Endodermal cell (in vitro differentiated cells): Measurements from ENCODE around the gene SLC44A4. TPM values are rescaled to one million over a fixed set of nuclear protein-coding genes. Genes with fewer than 3 reads are reported as not detected.

Experiments used
- DNase-seq: peaks from one replicate; pipeline ENCODE4 v3.0.0-alpha.2; 2017
- H3K27ac ChIP-seq: 2 replicates; pipeline ENCODE4 v1.5.1; 2013; ENCODE audit warnings: mild to moderate bottlenecking, low read depth, low read length, moderate library complexity
- H3K27me3 ChIP-seq: 2 replicates; pipeline ENCODE4 v1.6.1; 2013; ENCODE audit warnings: mild to moderate bottlenecking, low read length, moderate library complexity; ENCODE audit not compliant: insufficient read depth, control insufficient read depth, poor library complexity, severe bottlenecking
- H3K36me3 ChIP-seq: 2 replicates; pipeline ENCODE4 v1.7.0; 2013; ENCODE audit warnings: mild to moderate bottlenecking, low read length, moderate library complexity; ENCODE audit not compliant: control insufficient read depth, insufficient read depth
- H3K4me1 ChIP-seq: one replicate; pipeline ENCODE4 v1.7.0; 2013; ENCODE audit warnings: low read length; ENCODE audit not compliant: control insufficient read depth, insufficient read depth
- H3K4me3 ChIP-seq: 2 replicates; pipeline ENCODE4 v1.5.1; 2013; ENCODE audit warnings: mild to moderate bottlenecking, low read length, moderate library complexity
- H3K9ac ChIP-seq: 2 replicates; pipeline ENCODE4 v1.6.1; 2013; ENCODE audit warnings: mild to moderate bottlenecking, low read length, moderate library complexity; ENCODE audit not compliant: poor library complexity, severe bottlenecking; ENCODE audit errors: extremely low read depth
- H3K9me3 ChIP-seq: 2 replicates; pipeline ENCODE4 v1.6.1; 2013; ENCODE audit warnings: mild to moderate bottlenecking, low read length, moderate library complexity; ENCODE audit not compliant: control insufficient read depth
- H3K27ac Mint-ChIP-seq: 2 replicates; pipeline ENCODE4 v1.8.0; 2020; ENCODE audit warnings: mixed read lengths
- H3K27me3 Mint-ChIP-seq: 2 replicates; pipeline ENCODE4 v1.8.0; 2021; ENCODE audit warnings: mild to moderate bottlenecking, mixed read lengths; ENCODE audit not compliant: insufficient read depth
- H3K36me3 Mint-ChIP-seq: 2 replicates; pipeline ENCODE4 v1.8.0; 2020; ENCODE audit warnings: low read depth, mixed read lengths
- H3K4me1 Mint-ChIP-seq: 2 replicates; pipeline ENCODE4 v1.8.0; 2020; ENCODE audit warnings: mixed read lengths
- H3K4me3 Mint-ChIP-seq: 2 replicates; pipeline ENCODE4 v1.8.0; 2020; ENCODE audit warnings: mild to moderate bottlenecking, moderate library complexity, mixed read lengths
- H3K9me3 Mint-ChIP-seq: 2 replicates; pipeline ENCODE4 v1.8.0; 2020; ENCODE audit warnings: mild to moderate bottlenecking, mixed read lengths
- WGBS, 2 experiments: methylation state at CpG; one replicate each; pipeline versions ENCODE4 v1.1.5 to v1.1.7; 2013; ENCODE audit warnings: missing lambda C conversion rate in 2 of 2, mixed read lengths in 1 of 2; ENCODE audit not compliant: insufficient coverage in 1 of 2, insufficient read length in 1 of 2; 5-methylcytosine and 5-hydroxymethylcytosine counted together
- total RNA-seq, 2 donors: library from RNA; stranded (reverse); fragmentation: NEBNext Ultra II Directional in 1 of 2; extraction: Animal tissue kit (Norgen Biotek cat#: 25700) in 1 of 2; gene quantifications; 2 replicates in 1 of 2; 3 replicates in 1 of 2; pipeline ENCODE4 v1.2.1, GENCODE V29; 2021
- TF ChIP-seq, protein P1 (sequence below): fragments of 200-600 bp; sonication (generic); conservative IDR thresholded peaks from 2 replicates; pipeline ENCODE4 v1.5.0; 2021; ENCODE audit warnings: antibody characterized with exemption, mild to moderate bottlenecking

The SLC44A4 gene
- total RNA-seq, 2 donors from 2014 or later: 1.3 to 3.6 TPM

DNA sequence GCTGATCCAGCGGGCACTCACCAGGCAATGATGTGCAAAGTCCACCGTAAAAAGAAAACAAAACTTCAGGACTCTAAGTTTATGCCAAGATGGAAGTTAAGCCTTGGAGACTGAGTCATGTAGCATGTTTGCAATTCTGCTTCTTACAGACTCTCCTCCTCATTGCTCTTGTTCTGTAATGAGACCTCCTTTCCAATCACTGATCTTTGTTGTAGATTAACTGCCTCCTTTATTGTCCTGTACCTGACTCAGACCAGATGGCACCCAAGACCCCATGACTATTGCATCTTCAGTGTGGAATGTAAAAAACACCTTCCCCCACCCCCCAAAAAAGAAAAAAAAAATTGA, 27.3 kb downstream of the SLC44A4 start:
- Mint-ChIP-seq H3K4me3 (peak overlapping the region; percentile 20), H3K9me3 (peaks cover 24% of the 10 kb centered on the region), H3K27me3 (peaks cover 6% of the 10 kb centered on the region), H3K4me1 (peaks cover 7% of the 10 kb centered on the region), H3K36me3 (peaks cover 15% of the 10 kb centered on the region), H3K27ac (peak overlapping the region; percentile 67)
- Histone ChIP-seq H3K27me3 (no peaks in the 10 kb centered on the region), H3K27ac (no peak overlapping the region), H3K4me3 (no peak overlapping the region), H3K4me1 (peaks cover 3% of the 10 kb centered on the region), H3K9me3 (peaks cover 9% of the 10 kb centered on the region), H3K9ac (no peak overlapping the region), H3K36me3 (peaks cover 4% of the 10 kb centered on the region)
- DNase-seq: no peak
- WGBS, 2 experiments: 99 to 100% methylated on average over 2 of the region's 2 CpGs
- TF ChIP-seq, protein P1, sequence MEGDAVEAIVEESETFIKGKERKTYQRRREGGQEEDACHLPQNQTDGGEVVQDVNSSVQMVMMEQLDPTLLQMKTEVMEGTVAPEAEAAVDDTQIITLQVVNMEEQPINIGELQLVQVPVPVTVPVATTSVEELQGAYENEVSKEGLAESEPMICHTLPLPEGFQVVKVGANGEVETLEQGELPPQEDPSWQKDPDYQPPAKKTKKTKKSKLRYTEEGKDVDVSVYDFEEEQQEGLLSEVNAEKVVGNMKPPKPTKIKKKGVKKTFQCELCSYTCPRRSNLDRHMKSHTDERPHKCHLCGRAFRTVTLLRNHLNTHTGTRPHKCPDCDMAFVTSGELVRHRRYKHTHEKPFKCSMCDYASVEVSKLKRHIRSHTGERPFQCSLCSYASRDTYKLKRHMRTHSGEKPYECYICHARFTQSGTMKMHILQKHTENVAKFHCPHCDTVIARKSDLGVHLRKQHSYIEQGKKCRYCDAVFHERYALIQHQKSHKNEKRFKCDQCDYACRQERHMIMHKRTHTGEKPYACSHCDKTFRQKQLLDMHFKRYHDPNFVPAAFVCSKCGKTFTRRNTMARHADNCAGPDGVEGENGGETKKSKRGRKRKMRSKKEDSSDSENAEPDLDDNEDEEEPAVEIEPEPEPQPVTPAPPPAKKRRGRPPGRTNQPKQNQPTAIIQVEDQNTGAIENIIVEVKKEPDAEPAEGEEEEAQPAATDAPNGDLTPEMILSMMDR: no peak

DNA sequence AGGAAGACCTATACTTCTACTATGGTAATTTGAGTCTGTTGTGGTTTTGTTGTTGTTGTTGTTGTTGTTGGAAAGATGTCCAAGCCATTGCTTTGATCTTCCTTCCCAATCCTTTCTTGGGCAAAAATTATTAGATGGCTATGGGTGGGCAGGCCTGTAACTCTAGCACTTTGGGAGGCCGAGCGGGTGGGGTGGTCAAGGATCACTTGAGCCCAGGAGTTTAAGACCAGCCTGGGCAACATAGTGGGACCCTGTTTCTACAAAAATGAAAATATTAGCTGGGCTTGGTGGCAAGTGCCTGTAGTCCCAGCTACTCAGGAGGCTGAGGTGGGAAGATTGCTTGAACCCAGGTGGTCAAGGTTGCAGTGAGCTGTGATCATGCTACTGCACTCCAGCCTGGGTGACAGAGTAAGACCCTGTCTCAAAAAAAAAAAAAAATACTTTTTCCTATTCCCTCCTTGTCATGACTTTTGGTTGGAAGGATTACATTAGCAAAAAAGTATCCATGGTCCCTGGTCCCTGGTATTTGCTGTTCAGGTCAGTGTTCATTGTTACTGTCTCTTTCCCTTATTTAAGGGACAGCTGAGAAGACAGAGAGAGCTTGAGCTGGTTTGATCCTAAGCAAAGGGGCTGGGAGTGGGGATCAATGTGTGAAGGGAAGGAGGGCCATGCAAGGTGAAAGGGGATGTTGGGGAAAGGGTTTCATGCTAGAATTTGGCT, 27.9 kb downstream of the SLC44A4 start:
- H3K4me1 Mint-ChIP-seq: peaks cover 7% of the 10 kb centered on the region
- no peak for DNase-seq
- peaks cover 15% of the 10 kb centered on the region for H3K36me3 Mint-ChIP-seq
- Histone ChIP-seq H3K9ac (no peak overlapping the region), H3K27ac (no peak overlapping the region), H3K27me3 (no peaks in the 10 kb centered on the region), H3K9me3 (peaks cover 9% of the 10 kb centered on the region), H3K36me3 (peaks cover 4% of the 10 kb centered on the region), H3K4me3 (no peak overlapping the region), H3K4me1 (peaks cover 3% of the 10 kb centered on the region)
- peaks cover 6% of the 10 kb centered on the region for H3K27me3 Mint-ChIP-seq
- H3K27ac Mint-ChIP-seq: peak overlapping the region; percentile 67
- H3K9me3 Mint-ChIP-seq: peaks cover 24% of the 10 kb centered on the region
- WGBS, 2 experiments: 95 to 100% methylated on average over 2 of the region's 2 CpGs
- TF ChIP-seq, protein P1: no peak
- H3K4me3 Mint-ChIP-seq: peak overlapping the region; percentile 20

DNA sequence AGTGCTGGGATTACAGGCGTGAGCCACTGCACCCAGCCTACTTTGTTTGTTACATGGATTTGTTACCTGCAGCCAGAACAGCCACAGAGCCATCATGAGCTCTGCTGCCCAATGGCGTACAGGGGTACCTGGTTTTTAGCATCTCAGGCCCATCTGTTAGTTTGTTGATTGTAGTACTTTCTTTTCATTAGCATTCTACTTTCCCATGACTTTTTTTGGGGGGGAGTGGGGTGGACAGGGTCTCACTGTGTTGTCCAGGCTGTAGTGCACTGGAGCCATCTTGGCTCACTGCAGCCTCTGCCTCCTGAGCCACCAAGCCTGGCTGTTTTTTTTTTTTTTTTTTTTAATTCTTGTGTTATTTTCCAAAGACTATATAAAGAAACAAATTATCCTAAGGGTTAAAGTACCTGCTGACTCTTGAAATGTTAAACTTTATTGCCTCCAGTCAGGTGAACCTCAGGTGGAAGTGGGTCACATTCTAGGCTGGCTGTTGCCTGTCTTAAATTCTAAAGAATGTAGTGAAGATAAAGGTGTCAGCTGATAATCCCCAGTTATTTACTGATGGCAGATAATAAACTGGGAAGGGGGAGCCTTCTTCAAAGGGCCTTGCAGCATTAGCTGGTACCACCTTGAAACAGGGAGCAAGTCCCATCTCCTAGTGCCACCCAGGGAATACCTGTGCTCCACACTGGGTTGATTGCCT, 31.4 kb downstream of the SLC44A4 start:
- Histone ChIP-seq H3K4me3 (no peak overlapping the region), H3K4me1 (peaks cover 3% of the 10 kb centered on the region), H3K9ac (no peak overlapping the region), H3K9me3 (no peaks in the 10 kb centered on the region), H3K27ac (no peak overlapping the region), H3K27me3 (no peaks in the 10 kb centered on the region), H3K36me3 (no peaks in the 10 kb centered on the region)
- Mint-ChIP-seq H3K4me3 (no peak overlapping the region), H3K36me3 (peaks cover under 1% of the 10 kb centered on the region), H3K27me3 (peaks cover 6% of the 10 kb centered on the region), H3K27ac (no peak overlapping the region), H3K4me1 (peaks cover 7% of the 10 kb centered on the region), H3K9me3 (peaks cover 4% of the 10 kb centered on the region)
- WGBS, 2 experiments: 94 to 100% methylated on average over 1 to 2 of the region's 2 CpGs
- no peak for DNase-seq
- TF ChIP-seq, protein P1: no peak
